GM12873 (cell line): ENCODE data around the gene PTPRN2.

Experiments
- CTCF ChIP-seq: IDR thresholded peaks from 2 replicates; pipeline ENCODE4 v1.5.1; 2012; ENCODE audit warnings: low read depth, mild to moderate bottlenecking, moderate library complexity, low read length, control low read depth; ENCODE audit not compliant: insufficient read depth; ENCODE audit errors: missing control alignments

PTPRN2 gene

GRCh38 chr7:157874870-157875229, 712.8 kb downstream of the PTPRN2 start:
- no peak for TF ChIP-seq CTCF

- TF ChIP-seq CTCF, result no peak
Measured at GRCh38 chr7:157874208-157874816, 713.3 kb downstream of the PTPRN2 start.

- no peak for TF ChIP-seq CTCF
Measured at GRCh38 chr7:157873664-157874063, 714.0 kb downstream of the PTPRN2 start.

GRCh38 chr7:157873181-157873580, 714.4 kb downstream of the PTPRN2 start:
- TF ChIP-seq CTCF, result no peak

GRCh38 chr7:157872447-157872846, 715.2 kb downstream of the PTPRN2 start:
- TF ChIP-seq CTCF, result no peak

- no peak for TF ChIP-seq CTCF
Measured at GRCh38 chr7:157871681-157872080, 715.9 kb downstream of the PTPRN2 start.

- TF ChIP-seq CTCF, result no peak
Measured at GRCh38 chr7:157870644-157871290, 716.9 kb downstream of the PTPRN2 start.

- no peak for TF ChIP-seq CTCF
Measured at GRCh38 chr7:157869793-157870192, 717.8 kb downstream of the PTPRN2 start.
